ENCODE data around the gene IL1F10. TPM values are rescaled to one million over a fixed set of nuclear protein-coding genes. Genes with fewer than 3 reads are reported as not detected.

IL1F10 gene
- total RNA-seq, 2 experiments from 2014 or later, result not detected

GRCh38 chr2:113038291-113038690, 29.5 kb upstream of the IL1F10 start:
- no peak for DNase-seq
- H3K4me1 Mint-ChIP-seq (ENCODE audit: low read depth), result no peaks in the 10 kb centered on the region
- no peak for TF ChIP-seq CTCF (IDR thresholded peaks at IDR 0.05)
- H3K4me3 Mint-ChIP-seq, result no peak overlapping the region
- H3K9me3 Mint-ChIP-seq, result no peaks in the 10 kb centered on the region
- intact Hi-C loops (cut with micrococcal nuclease), result no loop called here
- CTCF ChIA-PET, result interaction anchor here (0.7 kb wide), 1 partner anchor 42 kb away, joined by 3 read pairs; no protein-coding TSS in a partner anchor
- no peak for ATAC-seq
- H3K36me3 Mint-ChIP-seq (ENCODE audit: low read depth), result no peaks in the 10 kb centered on the region
- H3K27ac Mint-ChIP-seq, result no peak overlapping the region
- no peaks in the 10 kb centered on the region for H3K27me3 Mint-ChIP-seq
- POLR2A ChIA-PET, result no interaction called here

GRCh38 chr2:113039158-113039557, 28.6 kb upstream of the IL1F10 start:
- Mint-ChIP-seq H3K4me1 (ENCODE audit: low read depth) (no peaks in the 10 kb centered on the region), H3K27me3 (no peaks in the 10 kb centered on the region), H3K27ac (no peak overlapping the region), H3K9me3 (no peaks in the 10 kb centered on the region), H3K4me3 (no peak overlapping the region), H3K36me3 (ENCODE audit: low read depth) (no peaks in the 10 kb centered on the region)
- TF ChIP-seq CTCF (IDR thresholded peaks at IDR 0.05), result no peak
- intact Hi-C loops (cut with micrococcal nuclease), result no loop called here
- no peak for ATAC-seq
- CTCF ChIA-PET, result no interaction called here
- POLR2A ChIA-PET, result no interaction called here
- DNase-seq, result no peak

GRCh38 chr2:113039719-113040118, 28.1 kb upstream of the IL1F10 start:
- H3K4me3 Mint-ChIP-seq, result no peak overlapping the region
- H3K9me3 Mint-ChIP-seq, result no peaks in the 10 kb centered on the region
- H3K27me3 Mint-ChIP-seq, result no peaks in the 10 kb centered on the region
- DNase-seq (no peak), ATAC-seq (no peak)
- H3K27ac Mint-ChIP-seq, result no peak overlapping the region
- no peaks in the 10 kb centered on the region for H3K4me1 Mint-ChIP-seq (ENCODE audit: low read depth)
- intact Hi-C loops (cut with micrococcal nuclease), result no loop called here
- CTCF ChIA-PET, result no interaction called here
- no peak for TF ChIP-seq CTCF (IDR thresholded peaks at IDR 0.05)
- POLR2A ChIA-PET, result no interaction called here
- H3K36me3 Mint-ChIP-seq (ENCODE audit: low read depth), result no peaks in the 10 kb centered on the region

GRCh38 chr2:113041871-113042270, 25.9 kb upstream of the IL1F10 start:
- Mint-ChIP-seq H3K4me3 (no peak overlapping the region), H3K27ac (no peak overlapping the region), H3K36me3 (ENCODE audit: low read depth) (no peaks in the 10 kb centered on the region), H3K4me1 (ENCODE audit: low read depth) (no peaks in the 10 kb centered on the region), H3K9me3 (no peaks in the 10 kb centered on the region), H3K27me3 (peaks cover 2% of the 10 kb centered on the region)
- POLR2A ChIA-PET, result no interaction called here
- CTCF ChIA-PET, result interaction anchor here (1.0 to 1.3 kb wide), 2 partner anchors 8 to 157 kb away, joined by 3 to 4 read pairs; no protein-coding TSS in a partner anchor
- intact Hi-C loops (cut with micrococcal nuclease), result no loop called here
- peak; percentile 24 for TF ChIP-seq CTCF (IDR thresholded peaks at IDR 0.05)
- ATAC-seq (no peak), DNase-seq (no peak)

GRCh38 chr2:113046465-113046864, 21.3 kb upstream of the IL1F10 start:
- Mint-ChIP-seq H3K27me3 (peaks cover 2% of the 10 kb centered on the region), H3K27ac (no peak overlapping the region), H3K4me1 (ENCODE audit: low read depth) (no peaks in the 10 kb centered on the region), H3K9me3 (peaks cover 2% of the 10 kb centered on the region), H3K36me3 (ENCODE audit: low read depth) (no peaks in the 10 kb centered on the region), H3K4me3 (no peak overlapping the region)
- DNase-seq (no peak), ATAC-seq (no peak)
- intact Hi-C loops (cut with micrococcal nuclease), result no loop called here
- ChIA-PET POLR2A (no interaction called here), CTCF (interaction anchor here (1.0 to 1.8 kb wide), 2 partner anchors 10 to 34 kb away, joined by 4 to 5 read pairs; no protein-coding TSS in a partner anchor)
- TF ChIP-seq CTCF (IDR thresholded peaks at IDR 0.05), result no peak

Data from activated CD8-positive, alpha-beta T cell treated with anti-CD3 and anti-CD28 coated beads for 36 hours (primary cell).